GM19397 (cell line): ENCODE measurements around the gene CAPN5.

Experiments used
- ATAC-seq: cut with Tn5 transposase; IDR thresholded peaks from one replicate; pipeline ENCODE4 v1.9.1; 2021; ENCODE audit warnings: mild to moderate bottlenecking, moderate library complexity; ENCODE audit not compliant: unreplicated experiment

The CAPN5 gene

DNA sequence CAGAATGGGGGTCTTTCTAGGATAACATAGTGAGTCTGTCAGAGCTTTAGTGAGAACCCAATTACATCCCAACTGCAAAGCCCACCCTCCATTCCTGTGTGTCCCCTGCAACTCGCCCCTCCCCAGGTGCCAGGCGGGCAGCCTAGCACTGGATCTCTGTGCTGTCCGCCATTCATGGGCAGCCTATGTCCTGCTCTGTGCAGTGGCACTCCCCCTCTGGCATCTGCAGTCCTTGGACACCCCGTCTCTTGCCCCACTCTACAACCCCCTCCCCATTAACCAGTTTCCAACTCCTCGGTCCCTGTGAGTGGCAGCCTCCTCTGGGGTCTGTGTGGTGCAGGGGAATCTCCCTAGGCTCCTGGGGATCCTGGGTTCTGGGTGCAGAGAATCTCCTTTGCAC is 98.3 kb downstream of the CAPN5 start:
- ATAC-seq: no peak

DNA sequence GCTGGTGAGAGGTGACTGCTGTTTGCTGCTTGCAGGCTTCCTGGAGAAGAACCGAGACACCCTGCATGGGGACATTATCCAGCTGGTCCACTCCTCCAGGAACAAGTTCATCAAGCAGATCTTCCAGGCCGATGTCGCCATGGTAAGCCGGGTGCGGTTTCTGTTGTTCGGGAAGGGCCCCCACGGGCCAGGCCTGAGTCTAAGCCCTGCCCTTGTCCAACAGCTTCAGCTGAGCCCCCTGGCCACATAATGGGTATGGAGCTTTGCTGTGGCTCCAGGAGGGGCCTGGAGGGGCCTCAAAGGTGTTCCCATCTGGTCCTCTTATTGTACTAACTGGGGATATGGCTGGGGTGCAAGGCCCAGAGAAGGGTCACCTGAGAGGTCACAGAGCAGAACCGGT is 99.2 kb downstream of the CAPN5 start:
- ATAC-seq: no peak

DNA sequence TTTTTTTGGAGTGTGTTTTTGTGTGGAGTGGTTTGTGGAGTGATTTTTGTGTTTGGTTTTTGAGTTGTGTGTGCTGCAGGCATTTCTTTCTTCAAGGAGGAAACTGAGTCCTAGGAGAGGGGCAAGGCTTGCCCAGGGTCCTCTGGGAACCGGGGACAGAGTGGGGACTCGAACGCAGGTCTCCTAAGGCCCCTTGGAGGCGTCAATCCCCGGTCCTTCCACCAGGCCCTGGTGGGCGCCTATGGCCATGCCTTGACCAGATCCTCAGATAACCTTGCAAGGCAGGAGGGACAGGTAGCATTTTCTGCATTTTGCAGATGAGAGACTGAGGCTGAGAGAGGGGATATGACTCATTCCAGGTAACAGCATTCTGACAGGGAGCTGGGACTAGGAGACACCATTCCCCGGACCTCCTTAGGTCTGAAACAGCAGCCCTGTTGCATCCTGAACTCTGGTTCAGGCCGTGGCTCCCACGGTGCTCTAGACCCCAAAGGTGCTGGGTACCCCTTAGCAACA is 100.4 kb downstream of the CAPN5 start:
- no peak for ATAC-seq

- no peak for ATAC-seq
Observed at GRCh38 chr11:77167791-77168190, 101.0 kb downstream of the CAPN5 start.

GRCh38 chr11:77170107-77170506 is 103.3 kb downstream of the CAPN5 start:
- ATAC-seq: no peak

- ATAC-seq: no peak
Observed at GRCh38 chr11:77171254-77171653, 104.5 kb downstream of the CAPN5 start.

- no peak for ATAC-seq
Observed at GRCh38 chr11:77171885-77172665, 105.3 kb downstream of the CAPN5 start.

- ATAC-seq: no peak
Observed at GRCh38 chr11:77172666-77172982, 105.9 kb downstream of the CAPN5 start.

- ATAC-seq: no peak
Observed at GRCh38 chr11:77173494-77173893, 106.7 kb downstream of the CAPN5 start.

- no peak for ATAC-seq
Observed at GRCh38 chr11:77174559-77174958, 107.8 kb downstream of the CAPN5 start.

- ATAC-seq: no peak
Observed at GRCh38 chr11:77175021-77175842, 108.5 kb downstream of the CAPN5 start.
